HepG2 (cell line): ENCODE results near the gene NEURL2. TPM values are rescaled to one million over a fixed set of nuclear protein-coding genes. Genes with fewer than 3 reads are reported as not detected.
A peak's percentile ranks its signal among the peaks of the same experiment; 100 is the strongest.

Experiments used
- BCL6 ChIP-seq: IDR thresholded peaks from 2 replicates; pipeline ENCODE4 v1.6.1; 2016; ENCODE audit warnings: missing genetic modification reagents, missing compliant biosample characterization
- GPN1 ChIP-seq: sonication (generic); formaldehyde crosslinking; IDR thresholded peaks from 2 replicates; pipeline ENCODE4 v1.5.1; 2020; ENCODE audit warnings: missing genetic modification reagents, borderline replicate concordance
- HMG20A ChIP-seq: IDR thresholded peaks from 2 replicates; pipeline ENCODE4 v1.6.1; 2016; ENCODE audit warnings: borderline replicate concordance
- NFIC ChIP-seq: IDR thresholded peaks from 2 replicates; pipeline ENCODE4 v1.6.1; 2012; ENCODE audit warnings: mild to moderate bottlenecking, low read length, inconsistent platforms
- POGZ ChIP-seq: sonication (generic); formaldehyde crosslinking; IDR thresholded peaks from 2 replicates; pipeline ENCODE4 v1.4.0; 2020; ENCODE audit warnings: mild to moderate bottlenecking, missing genetic modification reagents
- ZNF124 ChIP-seq: sonication (generic); formaldehyde crosslinking; IDR thresholded peaks from 2 replicates; pipeline ENCODE4 v1.4.0; 2020; ENCODE audit warnings: missing genetic modification reagents
- ZNF790 ChIP-seq: sonication (generic); formaldehyde crosslinking; IDR thresholded peaks from 2 replicates; pipeline ENCODE4 v1.8.0; 2022; ENCODE audit warnings: missing genetic modification reagents, mild to moderate bottlenecking, borderline replicate concordance
- ZNF83 ChIP-seq: sonication (generic); formaldehyde crosslinking; IDR thresholded peaks from 2 replicates; pipeline ENCODE4 v1.4.0; 2020; ENCODE audit warnings: missing genetic modification reagents, mild to moderate bottlenecking, borderline replicate concordance
- polyA plus RNA-seq, 8 experiments: library from polyadenylated mRNA; depleted of rRNA in 3 of 8; stranded (reverse) in 7 of 8; unstranded in 1 of 8; fragments of >200 nt; fragmentation: Illumina TruSeq in 4 of 8; extraction: Trizol in 4 of 8; gene quantifications; 2 replicates each; pipeline versions ENCODE4 v1.2.1 to v1.2.3, GENCODE V29; 2011 to 2016; ENCODE audit warnings: low read depth in 4 of 8, missing spikeins in 1 of 8, mixed read lengths in 1 of 8; ENCODE audit not compliant: insufficient read depth in 1 of 8
- total RNA-seq, 5 experiments: library from RNA; depleted of rRNA; stranded (reverse); fragments of >200 nt; fragmentation: Illumina TruSeq; extraction: Trizol; gene quantifications; 2 replicates each; pipeline ENCODE4 v1.2.3, GENCODE V29; 2016; ENCODE audit warnings: low read depth in 1 of 5
- TF ChIP-seq, protein P1 (sequence below): sonication (generic); formaldehyde crosslinking; IDR thresholded peaks from 2 replicates; pipeline ENCODE4 v1.4.0; 2020; ENCODE audit warnings: missing genetic modification reagents
- TF ChIP-seq, protein P2 (sequence below): sonication (generic); formaldehyde crosslinking; IDR thresholded peaks from 2 replicates; pipeline ENCODE4 v1.4.0; 2020; ENCODE audit warnings: missing genetic modification reagents
- TF ChIP-seq, protein P3 (sequence below): IDR thresholded peaks from 2 replicates; pipeline ENCODE4 v1.6.1; 2016; ENCODE audit warnings: low read depth, missing genetic modification reagents, missing compliant biosample characterization
- TF ChIP-seq, protein P4 (sequence below): IDR thresholded peaks from 2 replicates; pipeline ENCODE4 v1.6.1; 2012; ENCODE audit warnings: inconsistent platforms
- TF ChIP-seq, protein P5 (sequence below): sonication (generic); formaldehyde crosslinking; IDR thresholded peaks from 2 replicates; pipeline ENCODE4 v1.5.1; 2020; ENCODE audit warnings: mild to moderate bottlenecking, missing genetic modification reagents, borderline replicate concordance

The NEURL2 gene
- total and polyA plus RNA-seq, 2 of the 13 experiments (the other 11 are each of a cell fraction or from before 2014, with no cell fraction given): 7.2 to 9.7 TPM

DNA sequence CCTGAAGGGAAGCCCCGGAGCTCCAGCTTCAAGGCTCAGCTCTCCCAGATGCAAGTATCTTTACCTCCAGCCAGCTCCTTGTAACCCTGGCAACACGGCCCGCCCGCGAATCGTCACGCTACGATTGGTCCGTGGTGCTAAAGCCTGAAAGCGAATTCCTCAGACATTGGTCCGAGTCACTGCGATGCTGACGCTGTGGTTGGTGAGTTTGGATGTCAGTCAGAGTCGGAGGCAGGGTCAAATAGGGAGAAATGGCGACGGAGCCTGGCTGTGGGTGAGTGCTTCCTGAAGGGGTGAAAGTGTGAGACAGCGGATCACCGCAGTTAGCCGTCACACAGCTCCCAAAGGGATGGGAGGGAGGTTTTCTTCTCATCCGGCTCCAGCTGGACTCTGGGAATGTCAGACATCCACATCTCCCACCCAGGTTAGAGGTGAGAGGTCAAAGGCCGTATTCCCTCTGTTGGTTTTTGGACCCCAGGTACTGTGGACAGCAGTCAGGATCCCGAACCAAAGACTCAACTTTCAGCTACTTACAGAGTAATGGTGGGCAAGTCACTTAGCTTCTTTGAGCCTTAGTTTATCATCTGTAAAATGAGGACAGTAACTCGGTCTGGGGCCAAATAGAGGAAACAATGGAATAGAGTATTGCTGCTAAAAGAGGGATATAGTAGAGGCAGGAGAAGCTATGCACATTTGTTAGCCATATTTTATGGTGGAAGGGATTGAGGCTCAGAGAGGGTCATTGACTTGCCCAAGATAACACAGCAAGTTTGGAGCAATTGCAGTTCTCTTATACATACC, 9.8 kb downstream of the NEURL2 start, which contains the start of gene ZSWIM1 (continued):
- TF ChIP-seq, protein P1, sequence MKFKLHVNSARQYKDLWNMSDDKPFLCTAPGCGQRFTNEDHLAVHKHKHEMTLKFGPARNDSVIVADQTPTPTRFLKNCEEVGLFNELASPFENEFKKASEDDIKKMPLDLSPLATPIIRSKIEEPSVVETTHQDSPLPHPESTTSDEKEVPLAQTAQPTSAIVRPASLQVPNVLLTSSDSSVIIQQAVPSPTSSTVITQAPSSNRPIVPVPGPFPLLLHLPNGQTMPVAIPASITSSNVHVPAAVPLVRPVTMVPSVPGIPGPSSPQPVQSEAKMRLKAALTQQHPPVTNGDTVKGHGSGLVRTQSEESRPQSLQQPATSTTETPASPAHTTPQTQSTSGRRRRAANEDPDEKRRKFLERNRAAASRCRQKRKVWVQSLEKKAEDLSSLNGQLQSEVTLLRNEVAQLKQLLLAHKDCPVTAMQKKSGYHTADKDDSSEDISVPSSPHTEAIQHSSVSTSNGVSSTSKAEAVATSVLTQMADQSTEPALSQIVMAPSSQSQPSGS (CRISPR knock-in tag): 0 out of 2 replicates have a peak, but pooled peaks have one; percentile 27
- TF ChIP-seq, protein P2, sequence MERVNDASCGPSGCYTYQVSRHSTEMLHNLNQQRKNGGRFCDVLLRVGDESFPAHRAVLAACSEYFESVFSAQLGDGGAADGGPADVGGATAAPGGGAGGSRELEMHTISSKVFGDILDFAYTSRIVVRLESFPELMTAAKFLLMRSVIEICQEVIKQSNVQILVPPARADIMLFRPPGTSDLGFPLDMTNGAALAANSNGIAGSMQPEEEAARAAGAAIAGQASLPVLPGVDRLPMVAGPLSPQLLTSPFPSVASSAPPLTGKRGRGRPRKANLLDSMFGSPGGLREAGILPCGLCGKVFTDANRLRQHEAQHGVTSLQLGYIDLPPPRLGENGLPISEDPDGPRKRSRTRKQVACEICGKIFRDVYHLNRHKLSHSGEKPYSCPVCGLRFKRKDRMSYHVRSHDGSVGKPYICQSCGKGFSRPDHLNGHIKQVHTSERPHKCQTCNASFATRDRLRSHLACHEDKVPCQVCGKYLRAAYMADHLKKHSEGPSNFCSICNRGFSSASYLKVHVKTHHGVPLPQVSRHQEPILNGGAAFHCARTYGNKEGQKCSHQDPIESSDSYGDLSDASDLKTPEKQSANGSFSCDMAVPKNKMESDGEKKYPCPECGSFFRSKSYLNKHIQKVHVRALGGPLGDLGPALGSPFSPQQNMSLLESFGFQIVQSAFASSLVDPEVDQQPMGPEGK (CRISPR knock-in tag): 0 out of 2 replicates have a peak, but pooled peaks have one; percentile 31
- TF ChIP-seq BCL6 (CRISPR knock-in tag) (peak; percentile 15; the same call in 1 of the 2 replicates), POGZ (peak; percentile 75), HMG20A (no peak; the same call in 1 of the 2 replicates), ZNF124 (peak; percentile 93; the same call in 1 of the 2 replicates), ZNF83 (CRISPR knock-in tag) (0 out of 2 replicates have a peak, but pooled peaks have one; percentile 88), ZNF790 (CRISPR knock-in tag) (no peak), GPN1 (CRISPR knock-in tag) (no peak), NFIC (no peak)
- TF ChIP-seq, protein P3, sequence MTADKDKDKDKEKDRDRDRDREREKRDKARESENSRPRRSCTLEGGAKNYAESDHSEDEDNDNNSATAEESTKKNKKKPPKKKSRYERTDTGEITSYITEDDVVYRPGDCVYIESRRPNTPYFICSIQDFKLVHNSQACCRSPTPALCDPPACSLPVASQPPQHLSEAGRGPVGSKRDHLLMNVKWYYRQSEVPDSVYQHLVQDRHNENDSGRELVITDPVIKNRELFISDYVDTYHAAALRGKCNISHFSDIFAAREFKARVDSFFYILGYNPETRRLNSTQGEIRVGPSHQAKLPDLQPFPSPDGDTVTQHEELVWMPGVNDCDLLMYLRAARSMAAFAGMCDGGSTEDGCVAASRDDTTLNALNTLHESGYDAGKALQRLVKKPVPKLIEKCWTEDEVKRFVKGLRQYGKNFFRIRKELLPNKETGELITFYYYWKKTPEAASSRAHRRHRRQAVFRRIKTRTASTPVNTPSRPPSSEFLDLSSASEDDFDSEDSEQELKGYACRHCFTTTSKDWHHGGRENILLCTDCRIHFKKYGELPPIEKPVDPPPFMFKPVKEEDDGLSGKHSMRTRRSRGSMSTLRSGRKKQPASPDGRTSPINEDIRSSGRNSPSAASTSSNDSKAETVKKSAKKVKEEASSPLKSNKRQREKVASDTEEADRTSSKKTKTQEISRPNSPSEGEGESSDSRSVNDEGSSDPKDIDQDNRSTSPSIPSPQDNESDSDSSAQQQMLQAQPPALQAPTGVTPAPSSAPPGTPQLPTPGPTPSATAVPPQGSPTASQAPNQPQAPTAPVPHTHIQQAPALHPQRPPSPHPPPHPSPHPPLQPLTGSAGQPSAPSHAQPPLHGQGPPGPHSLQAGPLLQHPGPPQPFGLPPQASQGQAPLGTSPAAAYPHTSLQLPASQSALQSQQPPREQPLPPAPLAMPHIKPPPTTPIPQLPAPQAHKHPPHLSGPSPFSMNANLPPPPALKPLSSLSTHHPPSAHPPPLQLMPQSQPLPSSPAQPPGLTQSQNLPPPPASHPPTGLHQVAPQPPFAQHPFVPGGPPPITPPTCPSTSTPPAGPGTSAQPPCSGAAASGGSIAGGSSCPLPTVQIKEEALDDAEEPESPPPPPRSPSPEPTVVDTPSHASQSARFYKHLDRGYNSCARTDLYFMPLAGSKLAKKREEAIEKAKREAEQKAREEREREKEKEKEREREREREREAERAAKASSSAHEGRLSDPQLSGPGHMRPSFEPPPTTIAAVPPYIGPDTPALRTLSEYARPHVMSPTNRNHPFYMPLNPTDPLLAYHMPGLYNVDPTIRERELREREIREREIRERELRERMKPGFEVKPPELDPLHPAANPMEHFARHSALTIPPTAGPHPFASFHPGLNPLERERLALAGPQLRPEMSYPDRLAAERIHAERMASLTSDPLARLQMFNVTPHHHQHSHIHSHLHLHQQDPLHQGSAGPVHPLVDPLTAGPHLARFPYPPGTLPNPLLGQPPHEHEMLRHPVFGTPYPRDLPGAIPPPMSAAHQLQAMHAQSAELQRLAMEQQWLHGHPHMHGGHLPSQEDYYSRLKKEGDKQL (CRISPR knock-in tag): no peak
- TF ChIP-seq, protein P4, sequence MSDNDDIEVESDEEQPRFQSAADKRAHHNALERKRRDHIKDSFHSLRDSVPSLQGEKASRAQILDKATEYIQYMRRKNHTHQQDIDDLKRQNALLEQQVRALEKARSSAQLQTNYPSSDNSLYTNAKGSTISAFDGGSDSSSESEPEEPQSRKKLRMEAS: peak; percentile 59; the same call in 1 of the 2 replicates
- TF ChIP-seq, protein P5, sequence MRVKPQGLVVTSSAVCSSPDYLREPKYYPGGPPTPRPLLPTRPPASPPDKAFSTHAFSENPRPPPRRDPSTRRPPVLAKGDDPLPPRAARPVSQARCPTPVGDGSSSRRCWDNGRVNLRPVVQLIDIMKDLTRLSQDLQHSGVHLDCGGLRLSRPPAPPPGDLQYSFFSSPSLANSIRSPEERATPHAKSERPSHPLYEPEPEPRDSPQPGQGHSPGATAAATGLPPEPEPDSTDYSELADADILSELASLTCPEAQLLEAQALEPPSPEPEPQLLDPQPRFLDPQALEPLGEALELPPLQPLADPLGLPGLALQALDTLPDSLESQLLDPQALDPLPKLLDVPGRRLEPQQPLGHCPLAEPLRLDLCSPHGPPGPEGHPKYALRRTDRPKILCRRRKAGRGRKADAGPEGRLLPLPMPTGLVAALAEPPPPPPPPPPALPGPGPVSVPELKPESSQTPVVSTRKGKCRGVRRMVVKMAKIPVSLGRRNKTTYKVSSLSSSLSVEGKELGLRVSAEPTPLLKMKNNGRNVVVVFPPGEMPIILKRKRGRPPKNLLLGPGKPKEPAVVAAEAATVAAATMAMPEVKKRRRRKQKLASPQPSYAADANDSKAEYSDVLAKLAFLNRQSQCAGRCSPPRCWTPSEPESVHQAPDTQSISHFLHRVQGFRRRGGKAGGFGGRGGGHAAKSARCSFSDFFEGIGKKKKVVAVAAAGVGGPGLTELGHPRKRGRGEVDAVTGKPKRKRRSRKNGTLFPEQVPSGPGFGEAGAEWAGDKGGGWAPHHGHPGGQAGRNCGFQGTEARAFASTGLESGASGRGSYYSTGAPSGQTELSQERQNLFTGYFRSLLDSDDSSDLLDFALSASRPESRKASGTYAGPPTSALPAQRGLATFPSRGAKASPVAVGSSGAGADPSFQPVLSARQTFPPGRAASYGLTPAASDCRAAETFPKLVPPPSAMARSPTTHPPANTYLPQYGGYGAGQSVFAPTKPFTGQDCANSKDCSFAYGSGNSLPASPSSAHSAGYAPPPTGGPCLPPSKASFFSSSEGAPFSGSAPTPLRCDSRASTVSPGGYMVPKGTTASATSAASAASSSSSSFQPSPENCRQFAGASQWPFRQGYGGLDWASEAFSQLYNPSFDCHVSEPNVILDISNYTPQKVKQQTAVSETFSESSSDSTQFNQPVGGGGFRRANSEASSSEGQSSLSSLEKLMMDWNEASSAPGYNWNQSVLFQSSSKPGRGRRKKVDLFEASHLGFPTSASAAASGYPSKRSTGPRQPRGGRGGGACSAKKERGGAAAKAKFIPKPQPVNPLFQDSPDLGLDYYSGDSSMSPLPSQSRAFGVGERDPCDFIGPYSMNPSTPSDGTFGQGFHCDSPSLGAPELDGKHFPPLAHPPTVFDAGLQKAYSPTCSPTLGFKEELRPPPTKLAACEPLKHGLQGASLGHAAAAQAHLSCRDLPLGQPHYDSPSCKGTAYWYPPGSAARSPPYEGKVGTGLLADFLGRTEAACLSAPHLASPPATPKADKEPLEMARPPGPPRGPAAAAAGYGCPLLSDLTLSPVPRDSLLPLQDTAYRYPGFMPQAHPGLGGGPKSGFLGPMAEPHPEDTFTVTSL (CRISPR knock-in tag): no peak
